ENCODE data around the gene GPR107.

- TF ChIP-seq, protein P1, sequence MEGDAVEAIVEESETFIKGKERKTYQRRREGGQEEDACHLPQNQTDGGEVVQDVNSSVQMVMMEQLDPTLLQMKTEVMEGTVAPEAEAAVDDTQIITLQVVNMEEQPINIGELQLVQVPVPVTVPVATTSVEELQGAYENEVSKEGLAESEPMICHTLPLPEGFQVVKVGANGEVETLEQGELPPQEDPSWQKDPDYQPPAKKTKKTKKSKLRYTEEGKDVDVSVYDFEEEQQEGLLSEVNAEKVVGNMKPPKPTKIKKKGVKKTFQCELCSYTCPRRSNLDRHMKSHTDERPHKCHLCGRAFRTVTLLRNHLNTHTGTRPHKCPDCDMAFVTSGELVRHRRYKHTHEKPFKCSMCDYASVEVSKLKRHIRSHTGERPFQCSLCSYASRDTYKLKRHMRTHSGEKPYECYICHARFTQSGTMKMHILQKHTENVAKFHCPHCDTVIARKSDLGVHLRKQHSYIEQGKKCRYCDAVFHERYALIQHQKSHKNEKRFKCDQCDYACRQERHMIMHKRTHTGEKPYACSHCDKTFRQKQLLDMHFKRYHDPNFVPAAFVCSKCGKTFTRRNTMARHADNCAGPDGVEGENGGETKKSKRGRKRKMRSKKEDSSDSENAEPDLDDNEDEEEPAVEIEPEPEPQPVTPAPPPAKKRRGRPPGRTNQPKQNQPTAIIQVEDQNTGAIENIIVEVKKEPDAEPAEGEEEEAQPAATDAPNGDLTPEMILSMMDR (IDR thresholded peaks at IDR 0.05): no peak
- TF ChIP-seq EP300 (IDR thresholded peaks at IDR 0.05): no peak
- no peak for TF ChIP-seq POLR2A (IDR thresholded peaks at IDR 0.05)
- TF ChIP-seq POLR2AphosphoS5 (IDR thresholded peaks at IDR 0.05): no peak
Measured at GRCh38 chr9:130111786-130112537, 58.3 kb downstream of the GPR107 start.

All from suprapubic skin (tissue), 4 donors.